CD4-positive, alpha-beta T cell treated with Interleukin-1 beta for 1 hour (primary cell): Measurements from ENCODE around the gene RFWD3.

Experiments used
- DNase-seq, 2 donors: peaks; one replicate each; pipeline ENCODE4 v3.0.0-alpha.2; 2020 to 2022

Gene RFWD3

DNA sequence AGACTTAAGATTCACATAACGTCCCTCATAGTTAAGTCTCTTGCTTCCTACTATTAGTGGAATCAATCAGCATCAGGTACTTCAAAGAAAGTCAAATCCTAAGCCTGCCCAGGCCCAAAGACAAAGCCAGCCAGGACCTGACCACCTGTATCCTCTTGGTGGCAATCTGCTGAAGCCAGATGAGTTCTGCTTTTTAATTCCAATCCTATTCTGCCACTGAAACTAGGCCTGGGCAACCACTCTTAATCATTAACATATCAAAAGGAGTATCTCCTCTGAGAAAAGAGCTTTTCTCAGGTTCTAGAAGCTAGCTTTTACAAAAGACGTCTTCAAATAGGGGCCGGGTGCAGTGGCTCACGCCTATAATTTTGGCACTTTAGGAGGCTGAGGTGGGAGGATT, 44.7 kb downstream of the RFWD3 start:
- DNase-seq = no peak

DNA sequence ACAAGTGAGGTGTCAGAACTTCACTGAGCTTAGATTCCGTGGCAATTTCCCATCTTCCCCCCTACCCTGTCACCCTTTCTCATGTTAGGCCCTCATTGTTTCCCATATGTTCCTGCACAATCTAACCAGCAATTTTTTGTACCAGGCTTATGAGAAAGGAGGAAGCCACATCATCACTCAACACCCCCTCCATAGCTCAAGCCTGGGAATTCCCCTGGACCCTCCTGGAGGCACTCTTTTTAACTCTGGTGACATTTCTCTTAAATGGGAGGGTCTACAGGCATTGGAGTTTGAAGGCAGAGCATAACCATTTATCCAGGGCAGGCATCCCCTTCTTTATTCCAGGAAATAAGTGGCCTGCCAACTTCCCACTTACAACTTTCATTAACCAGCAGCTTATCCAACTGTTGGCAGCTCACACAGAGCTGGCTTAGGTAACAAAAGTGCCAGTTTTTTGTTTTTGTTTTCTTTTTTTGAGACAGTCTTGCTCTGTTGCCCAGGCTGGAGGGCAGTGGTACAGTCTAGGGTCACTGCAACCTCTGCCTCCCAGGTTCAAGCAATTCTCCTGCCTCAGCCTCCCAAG, 49.4 kb downstream of the RFWD3 start:
- no peak for DNase-seq

DNA sequence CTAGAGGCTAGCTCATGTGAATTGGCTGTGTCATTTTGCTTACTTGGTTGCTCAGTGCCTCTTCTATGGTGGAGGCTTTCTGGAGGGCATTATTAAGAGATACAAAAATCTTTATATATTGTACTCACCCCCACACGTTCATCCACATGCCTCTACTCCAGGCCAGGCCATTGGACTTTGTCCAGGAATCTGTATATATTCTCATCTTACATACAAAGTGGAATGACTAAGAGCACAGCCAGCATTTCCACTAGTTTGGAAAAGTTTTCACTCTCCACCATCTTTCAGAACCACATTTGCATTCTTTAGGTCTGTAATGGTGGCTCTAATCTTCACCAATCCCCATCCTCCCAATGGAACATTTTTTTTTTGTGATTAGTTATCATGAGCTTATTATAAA, 55.0 kb downstream of the RFWD3 start:
- no peak for DNase-seq

DNA sequence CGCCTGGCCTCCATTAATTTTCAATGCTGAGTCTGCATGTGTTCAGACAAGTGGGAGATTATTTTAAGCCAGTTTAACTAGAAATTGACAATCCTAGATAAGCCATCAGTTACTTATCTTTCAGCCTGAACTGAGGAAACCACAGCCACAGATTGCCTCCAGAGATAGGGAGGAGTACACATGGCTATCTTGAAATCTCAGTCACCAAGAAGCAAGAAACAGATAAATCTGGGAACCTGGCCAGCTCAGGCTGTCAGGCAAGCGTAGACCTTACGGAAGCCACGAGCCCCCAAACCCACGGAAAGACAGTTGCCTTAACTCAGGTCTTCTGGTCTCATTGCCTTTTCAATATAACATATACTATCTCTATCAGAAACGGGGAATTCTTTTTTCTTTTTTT, 57.7 kb downstream of the RFWD3 start:
- peak; percentile 45 to 72 for DNase-seq

DNA sequence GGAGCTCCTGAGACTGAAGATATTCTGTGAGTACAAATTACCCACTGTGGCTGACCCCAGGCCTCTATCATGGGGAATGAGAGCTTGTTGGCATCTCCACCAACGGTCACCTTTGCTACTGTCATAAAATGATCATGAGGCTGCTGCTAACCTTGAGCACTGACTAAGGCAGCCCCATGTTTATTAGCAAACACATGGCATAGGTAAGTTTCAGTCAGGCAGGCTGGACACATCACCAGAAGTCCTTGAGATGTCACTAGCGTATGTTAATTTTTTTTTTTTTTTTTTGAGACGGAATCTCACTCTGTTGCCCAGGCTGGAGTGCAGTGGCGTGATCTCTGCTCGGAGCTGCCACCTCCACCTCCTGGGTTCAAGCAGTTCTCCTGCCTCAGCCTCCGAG, 58.3 kb downstream of the RFWD3 start:
- no peak for DNase-seq

DNA sequence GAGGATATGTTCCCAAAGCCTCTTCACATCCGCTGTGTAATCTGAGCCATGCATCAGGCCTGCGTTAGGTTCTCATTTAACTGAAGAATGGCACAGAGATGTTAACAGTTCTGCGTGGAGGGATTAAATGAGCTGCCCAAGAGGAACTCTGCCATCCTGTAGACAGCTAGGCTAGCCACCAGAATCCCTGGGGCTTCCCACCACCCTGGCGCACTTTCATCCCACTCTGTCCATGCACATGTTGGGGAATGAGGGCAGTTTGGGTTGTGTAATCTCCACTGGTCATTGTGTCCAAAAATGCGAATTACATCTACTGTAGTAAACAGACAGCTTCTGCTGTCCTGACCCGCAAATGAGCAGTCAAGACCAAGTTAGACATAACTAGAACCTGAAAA, 58.7 kb downstream of the RFWD3 start:
- no peak for DNase-seq

DNA sequence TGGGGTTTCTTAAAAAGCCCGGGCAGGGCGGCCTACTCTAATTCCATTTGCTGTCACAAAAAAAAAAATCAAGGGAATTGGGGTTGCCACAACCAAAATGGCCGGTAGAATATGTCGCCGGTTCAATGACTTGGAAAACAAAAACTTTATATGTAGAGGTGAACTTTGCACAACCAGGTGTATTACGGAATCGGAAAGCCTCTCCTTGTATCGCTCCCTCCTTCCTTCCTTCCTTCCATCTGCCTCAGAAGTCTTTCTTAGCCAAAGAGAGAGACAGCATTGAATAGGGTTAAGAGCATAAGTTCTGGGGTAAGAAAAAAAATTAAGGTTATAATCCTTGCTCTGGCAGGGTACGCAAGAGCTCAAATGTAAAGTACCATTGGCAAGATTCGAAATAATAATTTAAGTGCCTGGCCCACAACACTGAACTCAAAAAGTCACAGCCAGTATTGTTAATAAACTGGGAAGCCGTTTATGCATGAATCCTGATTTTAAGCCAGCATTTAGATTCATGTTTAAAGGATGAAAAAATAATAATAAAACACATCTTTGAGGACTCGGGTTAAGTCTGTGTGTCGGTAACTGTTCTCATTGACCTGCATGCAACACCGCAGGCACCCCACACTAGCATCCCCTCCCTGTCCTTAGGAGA, 59.2 kb downstream of the RFWD3 start:
- no peak for DNase-seq

DNA sequence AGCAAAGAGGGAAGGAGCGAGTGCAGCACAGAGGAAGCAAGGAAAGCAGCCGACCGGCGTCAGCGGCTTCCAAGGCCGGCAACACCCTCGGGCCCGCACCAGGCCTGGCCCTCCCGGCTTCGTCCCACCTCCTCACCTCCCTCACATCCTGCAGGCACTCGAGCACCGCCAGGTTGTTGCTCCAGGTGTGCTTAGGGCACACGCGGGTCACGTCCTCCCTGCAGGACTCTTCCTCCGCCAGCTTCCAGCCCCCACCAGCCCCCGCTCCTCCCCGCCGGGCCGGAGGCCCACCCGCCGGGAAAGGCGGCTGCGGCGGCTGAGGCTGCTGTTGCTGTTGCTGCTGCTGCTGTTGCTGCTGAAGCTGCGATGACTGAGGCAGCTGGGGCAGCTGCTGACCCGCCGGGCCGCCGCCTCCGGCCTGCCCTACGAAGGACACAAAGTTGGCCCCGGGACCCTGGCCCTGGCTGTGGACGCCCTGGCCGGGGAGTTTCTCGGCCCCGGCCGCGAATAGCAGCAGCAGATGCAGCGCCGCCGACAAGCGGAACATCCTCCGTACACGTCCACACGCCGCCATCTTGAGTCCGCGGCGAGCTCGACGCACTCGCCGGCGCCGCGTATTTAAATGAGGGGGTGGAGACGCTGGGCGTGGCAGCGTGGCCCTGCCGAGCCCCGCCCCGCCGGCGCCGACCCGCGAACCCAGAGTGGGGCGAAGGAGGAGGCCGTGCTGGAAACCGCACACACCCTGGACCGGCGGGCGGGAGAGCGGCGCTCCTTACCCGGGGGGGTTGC, 60.0 kb downstream of the RFWD3 start, which contains the start of gene GLG1:
TSS of gene GLG1 (minus strand) at position 594 of the 789 bp plus-strand sequence. CDS start at position 574, 20 bp downstream.
- DNase-seq = peak; percentile 89 to 91

DNA sequence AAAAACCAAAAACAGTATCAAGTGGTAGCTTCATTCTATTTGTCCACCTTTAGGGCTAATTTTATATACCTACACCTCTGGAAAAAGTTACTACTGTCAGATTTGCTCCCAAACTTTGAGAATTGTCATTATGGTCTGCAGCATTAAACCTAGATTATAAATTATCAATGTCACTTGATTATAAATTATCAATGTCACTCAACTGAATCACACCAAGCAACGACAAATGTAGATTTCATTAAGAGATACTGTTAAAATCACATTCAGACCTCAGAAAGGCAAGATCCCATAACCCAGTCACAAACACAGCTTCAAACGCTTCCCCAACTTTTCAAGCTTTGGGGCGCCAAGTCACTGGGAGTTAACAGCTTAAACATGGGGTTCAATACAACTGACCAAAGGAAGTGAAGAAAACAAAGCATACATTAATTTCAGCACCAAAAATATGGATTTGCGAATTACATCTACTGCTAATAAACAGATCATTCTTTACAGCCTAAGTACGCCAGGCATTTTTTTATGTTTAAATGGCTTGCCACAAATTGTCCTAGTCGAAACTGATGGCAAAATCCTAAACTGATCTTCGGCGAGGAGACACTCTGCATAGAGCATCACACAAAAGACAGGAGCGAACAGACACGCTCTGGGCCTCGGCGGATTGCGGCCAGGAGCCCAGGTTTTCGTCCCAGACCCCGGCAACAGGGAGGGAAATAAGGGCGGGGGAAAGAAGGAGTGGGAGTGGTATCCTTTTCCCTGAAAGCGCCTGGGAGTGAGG, 60.7 kb downstream of the RFWD3 start:
- no peak for DNase-seq

DNA sequence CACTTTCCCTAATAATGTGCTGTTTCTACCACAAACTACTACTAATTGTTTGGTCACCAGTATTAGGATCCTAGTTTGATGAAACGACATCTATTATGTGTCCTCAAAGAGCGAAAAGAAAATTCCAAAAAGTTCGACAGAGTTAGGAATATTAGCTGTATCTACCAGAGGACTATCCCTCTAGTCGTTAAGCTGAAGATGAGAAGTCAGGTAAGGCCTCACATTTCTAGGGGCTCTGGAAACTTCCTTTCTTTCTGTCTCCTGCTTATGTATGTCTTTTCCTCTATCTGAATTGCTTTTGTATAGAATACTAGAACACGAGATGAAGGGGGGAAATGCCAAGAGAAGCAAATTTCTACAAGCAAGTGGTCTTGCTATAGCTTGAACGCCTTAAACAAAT, 61.3 kb downstream of the RFWD3 start:
- DNase-seq = no peak

DNA sequence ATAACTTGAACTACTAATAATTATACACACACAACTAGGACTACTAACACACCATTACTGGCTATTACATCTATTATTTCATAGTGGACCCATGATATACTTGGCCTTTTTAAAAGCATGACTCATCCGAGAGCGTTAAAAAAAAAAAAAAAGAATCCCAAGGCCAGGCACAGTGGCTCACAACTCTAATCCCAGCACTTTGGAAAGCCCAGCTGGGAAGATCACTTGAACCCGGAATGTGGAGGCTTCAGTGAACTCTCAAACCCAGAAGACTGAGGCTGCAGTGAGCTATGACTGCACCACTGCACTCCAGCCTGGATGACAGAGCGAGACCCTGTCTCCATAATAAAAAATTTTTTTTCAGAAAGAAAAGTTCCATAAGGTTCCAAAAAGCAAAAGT, 62.8 kb downstream of the RFWD3 start:
- DNase-seq = no peak

DNA sequence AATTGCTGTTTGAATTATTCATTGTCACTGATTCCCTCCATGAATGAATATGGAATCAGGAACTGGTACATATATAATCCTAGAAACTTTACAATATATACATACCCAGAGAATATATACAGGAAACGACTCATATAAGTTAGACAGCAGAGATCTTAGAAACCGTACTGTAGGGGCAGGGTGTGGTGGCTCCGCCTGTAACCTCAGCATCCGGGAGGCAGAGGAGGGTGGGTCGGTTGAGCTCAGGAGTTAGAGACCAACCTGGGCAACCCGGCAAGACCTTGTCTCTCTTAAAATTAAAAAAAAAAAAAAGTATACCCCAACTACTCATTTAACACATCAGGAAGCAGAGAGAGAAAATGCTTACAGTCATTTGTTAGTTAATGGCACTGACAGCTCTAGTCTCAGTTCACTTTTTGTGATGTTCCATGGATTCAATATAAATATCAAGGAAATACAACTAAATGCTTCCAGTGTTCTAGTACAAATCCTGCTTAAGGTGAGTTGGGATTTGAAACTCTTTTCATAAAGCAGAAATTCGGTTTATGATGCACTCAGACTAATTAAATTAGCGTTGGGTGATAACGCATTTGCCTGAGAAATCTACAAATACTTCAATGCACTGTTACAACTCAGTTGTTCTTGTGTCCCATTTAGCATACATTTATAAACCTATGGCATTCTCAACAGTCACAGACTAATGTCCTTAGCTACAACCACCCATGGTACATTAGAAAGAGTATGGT, 65.4 kb downstream of the RFWD3 start:
- DNase-seq = peak; percentile 73 to 74

DNA sequence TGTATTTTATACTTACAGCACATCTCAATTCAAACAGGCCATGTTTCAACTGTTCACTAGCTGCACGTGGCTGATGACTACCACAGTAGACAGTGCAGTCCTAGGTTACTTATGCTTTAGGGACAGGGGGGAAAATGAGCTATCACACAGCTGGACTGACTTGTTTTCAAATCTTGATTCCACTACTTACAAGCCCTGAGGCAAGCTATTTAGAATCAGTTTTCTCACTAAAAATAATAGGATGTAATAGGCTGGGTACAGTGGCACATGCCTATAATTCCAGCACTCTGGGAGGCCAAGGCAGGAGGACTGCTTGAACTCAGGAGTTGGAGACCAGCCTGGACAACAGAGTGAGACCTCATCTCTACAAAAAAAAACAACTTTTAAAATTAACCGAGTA, 70.1 kb downstream of the RFWD3 start:
- DNase-seq = no peak

DNA sequence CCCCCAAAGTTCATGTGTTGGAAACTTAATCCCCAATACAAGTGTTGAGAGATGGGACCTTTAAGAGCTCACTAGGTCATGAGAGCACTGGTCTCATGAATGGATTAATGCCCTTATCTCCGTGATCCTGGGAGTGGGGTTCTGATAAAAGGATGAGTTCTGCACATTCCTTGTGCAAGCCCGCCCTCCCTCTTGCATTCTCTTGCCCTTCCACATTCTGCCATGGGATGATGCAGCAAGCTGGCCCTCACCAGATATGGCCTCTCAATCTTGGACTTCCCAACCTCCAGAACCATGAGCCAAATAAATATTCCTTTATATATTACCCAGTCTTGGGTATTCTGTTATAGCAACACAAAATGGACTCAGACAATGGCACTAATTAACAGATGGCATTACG, 73.8 kb downstream of the RFWD3 start:
- no peak for DNase-seq

DNA sequence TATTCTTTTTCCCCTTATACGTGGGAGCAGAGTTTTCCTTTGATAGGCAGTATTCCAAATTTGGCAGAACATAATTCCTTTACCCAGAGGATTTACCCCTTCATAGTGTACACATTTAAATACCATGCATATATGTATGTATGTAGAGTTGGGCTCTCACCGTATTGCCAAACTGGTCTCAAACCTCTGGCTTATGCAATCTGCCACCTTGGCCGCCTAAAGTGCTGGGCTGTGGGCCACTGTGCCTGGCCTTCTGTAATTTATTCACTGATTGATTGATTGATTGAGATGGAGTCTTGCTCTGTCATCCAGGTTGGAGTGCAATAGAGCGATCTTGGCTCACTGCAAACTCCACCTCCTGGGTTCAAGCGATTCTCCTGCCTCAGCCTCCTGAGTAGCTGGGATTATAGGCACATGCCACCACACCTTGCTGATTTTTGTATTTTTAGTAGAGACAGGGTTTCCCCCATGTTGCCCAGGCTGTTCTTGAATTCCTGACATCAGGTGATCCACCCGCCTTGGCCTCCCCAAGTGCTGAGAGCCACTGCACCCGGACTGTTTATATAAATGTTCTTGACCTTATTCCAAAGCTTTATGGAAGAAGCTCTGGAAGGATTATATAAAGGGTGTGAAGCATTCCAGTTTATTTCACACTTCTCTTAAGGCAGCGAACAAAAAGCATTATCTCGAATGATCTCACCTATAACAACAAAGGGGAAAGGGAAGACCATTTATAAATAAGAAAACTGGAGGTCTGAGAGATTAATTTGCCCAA, 74.6 kb downstream of the RFWD3 start:
- DNase-seq = no peak

DNA sequence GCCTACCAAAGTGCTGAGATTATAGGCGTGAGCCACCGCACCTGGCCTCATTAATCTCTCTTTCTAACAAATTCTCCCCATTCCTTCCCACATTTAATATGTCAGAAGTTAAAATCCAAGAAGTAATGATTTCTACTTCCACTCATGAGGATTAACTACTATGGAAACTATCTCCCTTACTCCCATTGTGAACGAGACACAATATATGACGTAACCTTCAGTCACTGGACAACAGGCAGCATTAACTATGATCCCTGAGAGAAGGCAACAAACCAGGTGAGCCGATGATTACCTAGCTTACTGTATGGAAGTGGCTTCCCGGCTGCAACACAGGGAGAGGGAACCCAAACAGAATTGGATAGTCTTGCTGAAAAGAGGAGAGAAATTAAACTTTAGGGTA, 79.7 kb downstream of the RFWD3 start:
- DNase-seq = no peak

DNA sequence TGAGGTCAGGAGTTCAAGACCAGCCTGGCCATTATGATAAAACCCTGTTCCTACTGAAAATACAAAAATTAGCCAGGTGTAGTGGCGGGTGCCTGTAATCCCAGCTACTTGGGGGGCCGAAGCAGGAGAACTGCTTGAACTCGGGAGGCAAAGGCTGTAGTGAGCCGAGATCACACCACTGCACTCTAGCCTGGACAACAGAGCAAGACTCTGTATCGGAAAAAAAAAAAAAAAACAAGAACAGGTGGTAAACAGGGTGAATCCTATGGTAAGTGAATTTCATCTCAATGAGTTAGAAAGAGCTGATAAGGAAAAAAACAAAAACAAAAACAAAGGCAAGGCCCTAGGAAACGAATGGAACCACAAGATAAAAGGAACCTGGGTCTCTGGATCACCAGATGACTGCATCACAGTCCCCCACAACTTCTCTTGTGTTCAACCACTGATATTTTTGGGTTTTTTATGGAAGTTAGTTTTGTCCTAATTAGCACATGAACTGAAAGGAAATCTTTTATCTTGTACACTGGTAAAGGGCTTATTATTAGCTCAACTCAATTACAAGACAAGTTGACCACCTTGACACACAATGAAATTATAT, 80.7 kb downstream of the RFWD3 start:
- DNase-seq = no peak

DNA sequence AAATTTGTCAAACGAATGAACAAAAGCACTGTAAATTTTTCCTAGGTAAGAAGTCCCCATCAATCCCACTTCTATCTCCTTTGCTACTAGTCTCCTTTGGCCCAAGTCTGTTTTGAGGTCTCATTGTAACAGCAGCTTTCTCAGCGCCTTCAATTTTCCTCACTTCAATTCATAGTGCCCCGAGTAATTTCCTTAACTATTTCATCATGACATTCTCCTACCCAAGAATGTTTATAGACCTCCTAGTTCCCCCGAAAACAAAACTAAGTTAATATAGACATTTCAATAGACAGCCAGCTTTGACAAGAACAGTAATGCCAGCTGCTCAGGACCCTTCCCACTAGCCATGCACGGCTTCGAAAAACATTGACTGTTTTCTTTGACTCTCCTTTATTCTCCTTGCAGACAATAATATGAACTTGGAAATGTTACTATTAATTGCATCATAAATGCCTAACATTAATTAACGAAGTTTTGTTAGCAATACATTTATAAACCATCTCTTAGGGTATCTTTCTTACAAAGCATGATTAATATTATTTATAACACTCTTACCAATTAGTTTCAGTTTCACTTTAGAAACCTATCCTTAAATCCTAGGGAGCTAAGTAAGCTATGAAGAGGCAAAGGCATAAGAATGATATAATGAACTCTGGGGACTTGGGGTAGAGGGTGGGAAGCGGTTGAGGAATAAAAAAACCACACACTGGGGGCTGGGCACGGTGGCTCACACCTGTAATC, 82.6 kb downstream of the RFWD3 start:
- DNase-seq = no peak

DNA sequence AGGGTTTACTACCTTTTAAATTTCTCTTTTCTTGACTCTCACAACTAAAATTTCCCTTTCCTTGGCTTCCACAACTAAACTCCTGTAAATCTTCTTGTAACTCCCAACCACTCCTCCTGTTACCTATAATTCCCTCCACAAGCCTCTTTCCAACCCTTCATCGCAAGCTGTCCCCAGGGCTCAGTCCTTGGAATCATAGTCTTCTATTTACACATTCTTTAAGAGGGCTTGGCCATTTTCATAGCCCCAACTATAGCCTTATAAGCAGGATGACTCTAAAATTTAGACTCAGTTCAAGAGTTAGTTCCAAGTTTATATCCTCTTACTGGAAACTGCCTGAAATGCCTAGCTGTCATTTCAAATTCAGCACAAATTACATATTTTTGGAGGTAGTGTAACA, 83.7 kb downstream of the RFWD3 start:
- no peak for DNase-seq

DNA sequence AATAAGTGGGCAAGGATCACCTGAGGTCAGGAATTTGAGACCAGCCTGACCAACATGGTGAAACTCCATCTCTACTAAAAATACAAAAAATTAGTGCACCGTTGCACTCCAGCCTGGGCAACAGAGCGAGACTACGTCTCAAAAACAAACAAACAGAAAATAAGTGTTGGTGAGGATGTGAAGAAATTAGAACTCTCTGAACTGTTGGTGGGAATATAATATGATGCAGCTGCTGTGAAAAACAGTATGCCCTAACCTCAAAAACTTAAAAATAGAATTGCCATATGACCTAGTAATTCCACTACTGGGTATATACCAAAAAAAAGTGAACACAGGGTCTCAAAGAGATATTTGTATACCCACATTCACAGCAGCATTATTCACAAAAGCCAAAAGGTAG, 85.8 kb downstream of the RFWD3 start:
- no peak for DNase-seq

DNA sequence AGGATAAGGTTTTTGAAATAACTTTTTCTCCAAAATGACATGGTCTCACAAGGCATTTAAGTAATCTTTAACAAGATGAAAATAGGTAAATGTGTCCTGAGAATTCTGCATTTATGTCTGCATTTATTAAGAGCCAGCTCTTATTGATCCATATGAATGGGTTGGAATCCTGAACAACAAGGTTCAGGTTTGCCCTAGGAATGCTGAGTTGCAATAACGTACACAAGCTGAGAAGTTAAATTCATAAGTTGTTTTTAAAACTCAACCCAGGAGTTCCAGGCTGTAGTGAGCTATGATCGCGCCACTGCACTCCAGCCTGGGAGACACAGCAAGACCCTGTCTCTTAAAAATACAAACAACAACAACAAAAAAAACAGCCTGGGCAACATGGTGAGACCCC, 87.8 kb downstream of the RFWD3 start:
- DNase-seq = no peak
